Esophagus squamous epithelium (tissue), 5 donors: ENCODE results near the gene GAB2. TPM values are rescaled to one million over a fixed set of nuclear protein-coding genes. Genes with fewer than 3 reads are reported as not detected.

ENCODE experiments used
- DNase-seq: peaks from one replicate; lab custom pipeline; 2025; lab: John Stamatoyannopoulos, UW
- H3K27ac ChIP-seq, 4 donors: fragments of 200-600 bp; sonication (generic); one replicate each; pipeline ENCODE4 v1.5.1; 2016 to 2019; ENCODE audit warnings: mild to moderate bottlenecking in 1 of 4
- H3K27me3 ChIP-seq, 4 donors: fragments of 200-600 bp; sonication (generic); 1 replicate in 3 of 4; 2 replicates in 1 of 4; pipeline versions ENCODE4 v1.5.1 to v1.6.0; 2017 to 2021; ENCODE audit warnings: antibody characterized with exemption in 1 of 4
- H3K36me3 ChIP-seq, 3 donors: fragments of 200-600 bp; sonication (generic); one replicate each; pipeline ENCODE4 v1.5.1; 2016 to 2019
- H3K4me1 ChIP-seq, 3 donors: fragments of 200-600 bp; sonication (generic); one replicate each; pipeline ENCODE4 v1.5.1; 2017 to 2019
- H3K4me3 ChIP-seq, 4 donors: fragments of 200-600 bp; sonication (generic); 1 replicate in 3 of 4; 2 replicates in 1 of 4; pipeline ENCODE4 v1.5.1; 2016 to 2019; ENCODE audit warnings: mild to moderate bottlenecking in 2 of 4, moderate library complexity in 1 of 4
- H3K9me3 ChIP-seq, 3 donors: fragments of 200-600 bp; sonication (generic); one replicate each; pipeline ENCODE4 v1.5.1; 2016 to 2019
- POLR2A ChIP-seq, 4 donors: fragments of 450-650 bp; IDR thresholded peaks; one replicate each; pipeline ENCODE4 v1.6.1; 2017; ENCODE audit warnings: antibody characterized with exemption in 4 of 4, mild to moderate bottlenecking in 4 of 4, moderate library complexity in 3 of 4
- WGBS, 2 donors: methylation state at CpG; one replicate each; pipeline ENCODE4 v1.1.5; 2018; 5-methylcytosine and 5-hydroxymethylcytosine counted together
- intact Hi-C: fragments of 100-400 bp; cut with DNase I; formaldehyde crosslinking; loops from one replicate; pipeline ENCODE4 v1.15.0; 2022
- total RNA-seq, 4 donors: library from RNA; depleted of rRNA; stranded (reverse); fragments of >200 nt; gene quantifications; one replicate each; pipeline ENCODE4 v1.1.0, GENCODE V29; 2016
- TF ChIP-seq, protein P1 (sequence below), 6 experiments: fragments of 450-650 bp in 4 of 6; fragments of 200-600 bp in 2 of 6; sonication (generic) in 2 of 6; IDR thresholded peaks; one replicate each; pipeline ENCODE4 v1.5.1; 2016 to 2019; ENCODE audit warnings: antibody characterized with exemption in 6 of 6, mild to moderate bottlenecking in 4 of 6, moderate library complexity in 4 of 6
- donor health status: DM: yes; HTN: yes; CAD: no.

The GAB2 gene
- total RNA-seq, 4 donors from 2014 or later = 4.6 to 23.7 (median 11.2) TPM

DNA sequence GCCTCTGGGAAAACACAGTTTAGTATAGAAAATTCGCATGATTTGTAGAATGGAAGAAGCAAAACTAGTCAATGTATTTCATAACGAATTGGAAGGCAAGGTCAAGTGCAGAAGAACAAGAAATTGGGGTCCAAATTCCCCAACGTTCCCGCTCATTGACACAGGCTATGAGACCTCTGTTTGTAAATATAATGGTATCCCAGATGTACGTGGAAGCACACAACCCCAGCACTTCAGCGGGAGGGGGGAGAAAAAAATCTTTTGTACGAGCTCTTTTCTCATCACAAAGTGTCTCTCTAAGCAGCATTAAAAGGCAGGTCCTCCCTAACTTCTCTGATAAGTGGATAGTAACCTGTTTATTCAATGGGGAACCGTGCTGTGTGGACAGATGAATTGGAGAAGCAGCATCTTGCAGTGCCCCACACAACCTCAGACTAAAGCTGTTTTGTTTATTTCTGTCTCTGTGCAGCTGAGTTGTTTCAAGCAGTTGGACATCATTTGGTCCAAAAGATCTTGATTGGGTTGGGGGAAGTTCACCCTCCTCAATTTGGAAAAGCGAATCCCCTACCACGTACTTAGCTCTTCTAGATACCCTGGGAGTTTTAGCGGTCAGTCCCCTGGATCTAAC, 1.1 kb upstream of the GAB2 start:
- 28 to 41% methylated on average over 11 of the region's 11 CpGs for WGBS, 2 donors
- peak overlapping the region; percentile 83 to 99 (median 92) for H3K27ac ChIP-seq
- peak overlapping the region; percentile 53 to 95 (median 84) for H3K4me3 ChIP-seq
- DNase-seq = no peak
- intact Hi-C loops = loop anchor here (10.0 kb wide), 1 partner anchor 194 kb away; no protein-coding TSS in a partner anchor
- TF ChIP-seq, protein P1, sequence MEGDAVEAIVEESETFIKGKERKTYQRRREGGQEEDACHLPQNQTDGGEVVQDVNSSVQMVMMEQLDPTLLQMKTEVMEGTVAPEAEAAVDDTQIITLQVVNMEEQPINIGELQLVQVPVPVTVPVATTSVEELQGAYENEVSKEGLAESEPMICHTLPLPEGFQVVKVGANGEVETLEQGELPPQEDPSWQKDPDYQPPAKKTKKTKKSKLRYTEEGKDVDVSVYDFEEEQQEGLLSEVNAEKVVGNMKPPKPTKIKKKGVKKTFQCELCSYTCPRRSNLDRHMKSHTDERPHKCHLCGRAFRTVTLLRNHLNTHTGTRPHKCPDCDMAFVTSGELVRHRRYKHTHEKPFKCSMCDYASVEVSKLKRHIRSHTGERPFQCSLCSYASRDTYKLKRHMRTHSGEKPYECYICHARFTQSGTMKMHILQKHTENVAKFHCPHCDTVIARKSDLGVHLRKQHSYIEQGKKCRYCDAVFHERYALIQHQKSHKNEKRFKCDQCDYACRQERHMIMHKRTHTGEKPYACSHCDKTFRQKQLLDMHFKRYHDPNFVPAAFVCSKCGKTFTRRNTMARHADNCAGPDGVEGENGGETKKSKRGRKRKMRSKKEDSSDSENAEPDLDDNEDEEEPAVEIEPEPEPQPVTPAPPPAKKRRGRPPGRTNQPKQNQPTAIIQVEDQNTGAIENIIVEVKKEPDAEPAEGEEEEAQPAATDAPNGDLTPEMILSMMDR (IDR thresholded peaks at IDR 0.05) = no peak
- TF ChIP-seq POLR2A (IDR thresholded peaks at IDR 0.05) = no peak
- H3K36me3 ChIP-seq = no peaks in the 10 kb centered on the region
- no peaks in the 10 kb centered on the region for H3K9me3 ChIP-seq
- H3K27me3 ChIP-seq = no peaks in the 10 kb centered on the region
- H3K4me1 ChIP-seq = peaks cover 11 to 58% (median 17%) of the 10 kb centered on the region in 3 donors

DNA sequence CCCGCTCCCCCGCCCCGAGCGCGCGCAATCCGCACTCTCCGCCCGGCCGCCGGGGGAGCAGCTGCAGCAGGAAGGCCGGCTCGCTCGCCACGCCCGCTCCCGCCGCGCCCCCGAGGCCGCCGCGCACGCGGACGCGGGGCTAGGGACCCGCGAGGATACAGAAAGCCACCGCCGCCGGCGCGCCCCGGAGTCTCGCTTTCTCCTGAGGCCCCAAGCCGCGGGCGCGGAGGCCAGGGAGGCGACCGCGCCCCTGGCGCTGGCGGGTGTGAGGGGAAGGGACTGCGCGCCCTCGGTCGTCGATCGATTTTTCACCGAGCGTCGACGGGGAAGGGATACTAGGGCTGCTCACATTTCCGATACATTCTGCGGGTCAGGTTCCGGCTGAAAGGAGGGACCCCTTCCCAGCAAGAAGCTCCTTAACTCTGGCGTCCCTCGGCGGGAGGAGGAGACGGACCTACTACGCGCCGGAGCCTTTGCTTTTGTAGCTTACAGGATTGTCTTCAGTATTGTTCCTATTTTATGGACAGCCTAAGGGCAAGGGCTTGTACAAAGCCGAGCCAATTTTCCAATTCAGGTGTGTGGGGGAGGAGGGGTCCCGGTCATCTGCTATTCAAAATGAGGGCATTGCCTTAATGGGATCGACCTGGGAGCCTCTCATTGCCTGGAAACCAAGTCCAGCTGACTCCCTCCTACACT, 416 bp upstream of the GAB2 start:
- peak overlapping the region; percentile 83 to 99 (median 92) for H3K27ac ChIP-seq
- no peaks in the 10 kb centered on the region for H3K27me3 ChIP-seq
- peak in 2 of 4 donors; percentile 60 to 87 for TF ChIP-seq POLR2A (IDR thresholded peaks at IDR 0.05)
- TF ChIP-seq, protein P1 (IDR thresholded peaks at IDR 0.05) = peak in 4 of 6 experiments; percentile 18 to 46 (median 36)
- peaks cover 11 to 58% (median 17%) of the 10 kb centered on the region in 3 donors for H3K4me1 ChIP-seq
- peak overlapping the region; percentile 53 to 95 (median 84) for H3K4me3 ChIP-seq
- 1% methylated on average over 14 to 18 of the region's 68 CpGs for WGBS, 2 donors
- intact Hi-C loops = loop anchor here (10.0 kb wide), 1 partner anchor 193 kb away; no protein-coding TSS in a partner anchor
- DNase-seq = peak; percentile 19
- H3K36me3 ChIP-seq = no peaks in the 10 kb centered on the region
- H3K9me3 ChIP-seq = no peaks in the 10 kb centered on the region

DNA sequence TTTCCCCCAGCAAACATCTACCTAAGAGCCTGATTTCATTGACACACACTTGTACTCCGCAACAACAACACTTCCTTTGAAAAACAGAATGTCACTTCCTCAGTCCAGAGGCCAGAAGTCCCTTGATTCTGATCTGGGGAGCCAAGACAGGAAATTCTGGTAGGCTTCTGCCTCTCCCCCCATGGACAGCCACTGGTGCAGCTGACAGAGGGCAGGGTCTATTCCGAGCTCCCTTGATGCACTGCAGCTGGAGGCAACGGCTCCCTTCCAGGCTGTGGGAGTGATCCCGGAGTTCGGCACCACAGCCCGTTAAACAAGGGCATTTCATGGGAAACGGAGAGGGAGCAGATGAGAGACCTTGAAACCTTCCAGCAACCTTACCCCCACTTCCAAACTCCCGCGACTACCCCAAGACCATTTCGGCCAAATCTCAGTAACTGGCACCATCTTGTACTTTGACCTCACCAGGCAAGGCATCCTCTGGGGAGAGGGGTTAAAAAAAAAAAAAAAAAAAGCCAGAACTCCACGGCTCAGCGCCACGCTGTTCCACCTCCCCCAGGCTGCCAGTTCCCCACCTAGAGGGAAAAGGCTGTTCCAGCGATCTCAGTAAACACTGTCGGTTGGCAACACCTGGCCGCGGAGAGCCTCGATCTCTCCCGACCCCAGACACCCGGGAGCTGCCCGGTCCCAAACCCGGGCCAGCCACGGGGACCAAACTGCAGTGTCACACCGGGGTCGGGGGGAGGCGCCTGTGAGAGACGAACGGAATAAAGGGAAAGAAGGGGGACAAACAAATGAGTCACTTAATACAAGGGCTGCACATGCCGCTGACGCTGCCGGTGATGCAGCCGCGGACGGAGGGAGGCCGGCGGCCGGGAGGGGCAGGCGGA, 1.1 kb downstream of the GAB2 start:
- intact Hi-C loops = loop anchor here (10.0 kb wide), 1 partner anchor 192 kb away; no protein-coding TSS in a partner anchor
- 3 to 6% methylated on average over 27 to 35 of the region's 38 CpGs for WGBS, 2 donors
- Histone ChIP-seq H3K9me3 (no peaks in the 10 kb centered on the region), H3K27me3 (no peaks in the 10 kb centered on the region), H3K36me3 (no peaks in the 10 kb centered on the region), H3K4me3 (peak overlapping the region; percentile 53 to 95 (median 84)), H3K4me1 (peaks cover 11 to 58% (median 17%) of the 10 kb centered on the region in 3 donors), H3K27ac (peak overlapping the region; percentile 86 to 99 (median 96))
- peak; percentile 23 for DNase-seq
- TF ChIP-seq, protein P1 (IDR thresholded peaks at IDR 0.05) = peak in 5 of 6 experiments; percentile 24 to 65 (median 27)
- TF ChIP-seq POLR2A (IDR thresholded peaks at IDR 0.05) = peak in 2 of 4 donors; percentile 17 to 79

DNA sequence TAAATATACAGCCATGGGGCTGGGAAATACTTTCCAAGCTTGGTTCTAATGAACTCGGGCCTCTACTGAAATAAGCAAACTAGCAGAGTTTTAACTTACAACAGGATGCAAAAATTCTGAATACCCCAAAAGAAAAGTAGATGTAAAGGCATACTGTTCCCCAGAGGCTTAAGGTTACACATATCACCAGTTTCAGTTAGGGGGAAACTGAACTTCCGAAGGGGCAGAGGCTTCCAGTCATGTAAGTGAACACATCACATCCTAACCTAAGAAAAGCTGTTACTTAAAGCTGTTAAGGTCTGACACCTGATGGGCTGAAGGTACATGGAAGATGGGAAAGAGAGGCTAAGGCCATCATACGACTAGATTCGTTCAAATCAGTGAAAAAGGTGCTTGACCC, 2.3 kb downstream of the GAB2 start:
- peaks cover 0 to 1% (median 0%) of the 10 kb centered on the region in 3 donors for H3K36me3 ChIP-seq
- peak overlapping the region in 2 of 4 donors; percentile 8 to 99 for H3K27ac ChIP-seq
- 47 to 81% methylated on average over 3 to 4 of the region's 4 CpGs for WGBS, 2 donors
- intact Hi-C loops = loop anchor here (10.0 kb wide), 1 partner anchor 191 kb away; no protein-coding TSS in a partner anchor
- H3K9me3 ChIP-seq = peaks cover 0 to 5% (median under 1%) of the 10 kb centered on the region in 3 donors
- TF ChIP-seq, protein P1 (IDR thresholded peaks at IDR 0.05) = no peak
- TF ChIP-seq POLR2A (IDR thresholded peaks at IDR 0.05) = no peak
- DNase-seq = no peak
- no peaks in the 10 kb centered on the region for H3K27me3 ChIP-seq
- H3K4me1 ChIP-seq = peaks cover 10 to 52% (median 17%) of the 10 kb centered on the region in 3 donors
- H3K4me3 ChIP-seq = no peak overlapping the region
